ENCODE results near the gene WDR73.
"Not testable (repeated sequence)": the region's sequence is repeated elsewhere in the genome, so short reads cannot be mapped to it uniquely, and the experiment has no call there.

GRCh38 chr15:84641871-84642270 is 12.2 kb downstream of the WDR73 start:
- TF ChIP-seq ATF3 (IDR thresholded peaks at IDR 0.05); CTCF (IDR thresholded peaks at IDR 0.05; ENCODE audit: low read depth, low read length, missing input control); GABPA (IDR thresholded peaks at IDR 0.05 in 1 of 2, conservative IDR thresholded peaks at IDR 0.05 in 1 of 2); EGR1 (IDR thresholded peaks at IDR 0.05; ENCODE audit: low read depth in 2 of 2); TAF1 (conservative IDR thresholded peaks at IDR 0.05); RAD21 (IDR thresholded peaks at IDR 0.05); REST (IDR thresholded peaks at IDR 0.05); NR2F2 (IDR thresholded peaks at IDR 0.05); FOXA1 (IDR thresholded peaks at IDR 0.05); HNF4G (IDR thresholded peaks at IDR 0.05): not testable (repeated sequence)

All from liver (tissue), 3 donors.